GM19463 (cell line): ENCODE results near the gene LCN10.
"Not testable (repeated sequence)": the region's sequence is repeated elsewhere in the genome, so short reads cannot be mapped to it uniquely, and the experiment has no call there.

ENCODE experiments used
- ATAC-seq: cut with Tn5 transposase; IDR thresholded peaks from one replicate; pipeline ENCODE4 v1.9.1; 2021; ENCODE audit warnings: mild to moderate bottlenecking, moderate library complexity; ENCODE audit not compliant: unreplicated experiment

Gene LCN10

DNA sequence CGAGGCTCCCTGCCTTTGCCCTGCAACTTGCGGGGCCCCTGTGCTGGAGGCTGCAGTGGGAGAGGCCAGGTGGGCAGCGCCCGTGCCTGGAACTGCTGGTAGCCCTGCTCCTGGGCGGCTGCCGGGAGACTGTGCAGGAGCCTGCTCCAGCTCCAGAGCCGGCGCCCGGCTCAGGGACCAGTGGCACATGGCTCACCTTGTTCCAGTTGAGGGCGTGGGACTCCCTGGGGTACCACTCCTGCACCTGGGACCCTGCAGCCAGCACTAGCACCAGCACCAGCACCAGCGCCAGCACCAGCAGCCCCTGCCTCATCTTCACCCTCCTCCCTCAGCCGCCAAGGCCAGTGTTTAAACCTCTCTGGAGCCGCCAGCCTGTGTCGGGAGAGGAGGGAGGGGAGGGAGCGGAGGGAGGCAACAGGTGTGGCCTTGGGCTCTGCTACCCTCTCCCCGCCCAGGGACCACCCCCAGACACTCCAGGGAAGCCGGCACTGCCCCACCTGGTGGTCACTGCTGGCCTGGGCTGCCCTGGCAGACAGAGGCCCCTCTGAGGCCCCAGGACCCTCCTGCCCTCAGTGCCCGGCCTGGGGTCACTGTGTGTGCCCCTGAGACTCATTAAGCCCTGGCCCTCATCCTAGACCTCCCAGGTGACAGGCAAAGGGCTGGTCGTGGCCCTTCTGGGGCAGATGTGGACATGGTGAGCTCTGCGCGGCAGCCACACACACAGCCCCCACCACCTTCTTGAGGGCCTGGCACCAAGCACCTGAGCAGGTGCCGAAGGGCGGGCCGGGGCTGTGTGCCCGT, at the start of gene LCN10:
TSS of gene LCN10 (minus strand) at position 350 of the 801 bp plus-strand sequence. CDS start at position 313, 37 bp downstream.
- no peak for ATAC-seq

DNA sequence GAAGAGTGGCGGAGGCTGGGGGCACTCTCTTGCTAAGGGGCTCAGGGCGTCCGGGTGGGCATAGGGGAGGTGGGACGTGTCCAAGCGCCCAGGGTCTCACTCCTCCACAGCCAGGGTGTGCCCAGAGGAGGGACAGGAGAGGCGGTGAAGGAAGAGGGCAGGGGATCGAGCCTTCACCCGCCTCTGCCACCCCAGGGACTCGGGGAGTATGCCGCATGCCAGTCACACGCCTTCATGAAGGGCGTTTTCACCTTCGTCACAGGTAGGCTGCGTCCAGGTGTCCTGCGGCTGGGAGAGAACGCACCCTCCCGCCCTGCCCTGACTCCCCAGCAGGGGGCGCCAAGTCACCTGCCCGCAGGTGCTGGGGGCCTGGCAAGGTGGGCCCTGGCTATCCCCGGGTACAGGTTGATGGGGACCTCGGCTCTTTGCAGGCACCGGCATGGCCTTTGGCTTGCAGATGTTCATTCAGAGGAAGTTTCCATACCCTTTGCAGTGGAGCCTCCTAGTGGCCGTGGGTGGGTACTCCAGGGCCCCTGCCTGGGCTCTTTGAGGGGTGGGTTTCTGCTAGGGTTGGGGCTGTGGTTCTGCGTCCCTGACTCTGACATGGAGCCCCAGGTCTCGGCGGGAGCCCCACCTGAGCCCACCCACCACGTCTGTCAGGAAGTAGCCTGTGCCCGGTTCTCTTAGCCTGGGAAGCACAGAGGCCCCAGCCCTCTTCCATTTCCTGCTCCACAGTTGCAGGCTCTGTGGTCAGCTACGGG, 49.0 kb upstream of the LCN10 start:
- no peak for ATAC-seq

DNA sequence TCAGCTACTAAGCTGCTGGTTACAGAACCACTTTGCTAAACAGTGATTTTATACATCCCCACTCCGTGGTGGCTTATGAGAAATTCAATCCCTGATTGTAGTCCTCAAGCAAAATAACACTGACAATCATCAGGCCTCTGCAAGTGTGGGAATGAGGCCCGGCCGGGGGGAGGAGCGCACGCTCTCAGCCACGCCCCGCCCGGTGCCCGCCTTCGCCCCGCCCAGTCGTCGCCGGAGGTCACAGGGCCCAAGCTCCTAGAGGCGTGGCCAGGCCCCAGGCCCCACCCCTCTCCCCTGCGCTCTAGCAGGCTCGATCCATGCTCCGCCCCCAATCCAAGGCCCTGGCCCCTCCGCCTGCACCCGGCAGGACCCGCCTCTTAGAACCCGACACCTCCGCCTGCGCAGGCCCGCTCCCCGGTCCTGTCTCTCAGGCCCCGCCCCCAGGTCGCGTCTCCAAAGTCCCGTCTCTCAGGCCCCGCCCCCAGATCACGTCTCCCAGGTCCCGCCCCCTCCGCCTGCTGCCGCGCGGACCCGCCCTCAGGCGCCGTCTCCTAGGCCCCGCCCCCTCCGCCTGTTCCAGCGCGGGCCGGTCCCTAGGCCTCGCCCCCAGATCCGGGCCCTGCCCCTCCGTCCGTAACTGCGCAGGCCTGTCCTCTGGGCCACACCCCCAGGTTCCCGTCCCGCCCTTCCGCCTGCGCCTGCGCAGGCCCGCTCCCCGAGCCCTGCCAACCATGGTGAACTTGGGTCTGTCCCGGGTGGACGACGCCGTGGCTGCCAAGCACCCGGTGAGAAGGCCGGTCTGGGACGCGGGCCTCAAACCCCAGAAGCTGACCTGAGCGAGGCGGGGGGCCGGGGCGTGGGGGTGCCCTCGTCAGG, 48.1 kb upstream of the LCN10 start, which contains the start of gene TMEM141:
TSS of gene TMEM141 (plus strand) at position 705 of the 876 bp plus-strand sequence. CDS start at position 732, 27 bp downstream.
- peak; percentile 82 for ATAC-seq

DNA sequence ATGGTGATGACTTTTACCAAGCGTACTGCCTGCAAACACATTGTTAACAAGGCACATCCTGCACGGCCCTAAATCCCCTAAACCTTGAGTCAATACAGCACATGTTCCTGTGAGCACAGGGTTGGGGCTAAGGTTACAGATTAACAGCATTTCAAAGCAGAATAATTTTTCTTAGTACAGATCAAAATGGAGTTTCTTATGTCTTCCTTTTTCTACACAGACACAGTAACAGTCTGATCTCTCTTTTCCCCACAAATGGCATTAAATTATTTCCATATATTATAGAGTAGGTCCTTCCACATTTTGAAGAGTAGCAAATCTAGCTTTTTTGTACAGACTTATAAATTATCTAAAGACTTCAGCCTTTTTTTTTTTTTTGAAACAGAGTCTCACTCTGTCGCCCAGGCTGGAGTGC, 46.8 kb upstream of the LCN10 start:
- no peak for ATAC-seq

DNA sequence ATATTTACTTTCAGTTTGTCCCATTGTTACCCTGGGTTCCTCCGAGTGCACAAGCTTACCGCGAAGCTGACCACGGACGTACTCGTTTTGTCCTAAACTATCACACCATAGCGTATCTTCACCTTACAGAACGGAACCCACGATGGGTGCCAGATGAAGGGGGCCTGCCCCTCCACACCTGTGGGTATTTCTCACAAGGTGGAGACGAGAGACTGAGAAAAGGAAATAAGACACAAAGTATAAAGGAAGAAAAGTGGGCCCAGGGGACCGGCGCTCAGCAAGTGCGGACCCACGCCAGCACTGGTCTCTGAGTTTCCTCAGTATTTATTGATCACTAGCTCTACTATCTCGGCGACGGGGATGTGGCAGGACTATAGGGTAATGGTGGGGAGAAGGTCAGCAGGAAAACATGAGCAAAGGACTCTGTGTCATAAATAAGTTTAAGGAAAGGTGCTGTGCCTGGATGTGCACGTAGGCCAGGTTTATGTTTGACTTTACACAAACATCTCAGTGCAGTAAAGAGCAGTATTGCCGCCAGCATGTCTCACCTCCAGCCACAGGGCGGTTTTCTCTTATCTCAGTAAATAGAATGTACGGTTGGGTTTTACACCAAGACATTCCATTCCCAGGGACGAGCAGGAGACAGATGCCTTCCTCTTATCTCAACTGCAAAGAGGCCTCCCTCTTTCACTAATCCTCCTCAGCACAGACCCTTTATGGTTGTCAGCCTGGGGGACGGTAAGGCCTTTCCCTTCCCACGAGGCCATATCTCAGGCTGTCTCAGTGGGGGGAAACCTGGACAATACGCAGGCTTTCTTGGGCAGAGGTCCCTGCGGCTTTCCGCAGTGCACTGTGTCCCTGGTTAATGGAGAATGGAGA, 46.1 kb upstream of the LCN10 start:
- not testable (repeated sequence) for ATAC-seq

DNA sequence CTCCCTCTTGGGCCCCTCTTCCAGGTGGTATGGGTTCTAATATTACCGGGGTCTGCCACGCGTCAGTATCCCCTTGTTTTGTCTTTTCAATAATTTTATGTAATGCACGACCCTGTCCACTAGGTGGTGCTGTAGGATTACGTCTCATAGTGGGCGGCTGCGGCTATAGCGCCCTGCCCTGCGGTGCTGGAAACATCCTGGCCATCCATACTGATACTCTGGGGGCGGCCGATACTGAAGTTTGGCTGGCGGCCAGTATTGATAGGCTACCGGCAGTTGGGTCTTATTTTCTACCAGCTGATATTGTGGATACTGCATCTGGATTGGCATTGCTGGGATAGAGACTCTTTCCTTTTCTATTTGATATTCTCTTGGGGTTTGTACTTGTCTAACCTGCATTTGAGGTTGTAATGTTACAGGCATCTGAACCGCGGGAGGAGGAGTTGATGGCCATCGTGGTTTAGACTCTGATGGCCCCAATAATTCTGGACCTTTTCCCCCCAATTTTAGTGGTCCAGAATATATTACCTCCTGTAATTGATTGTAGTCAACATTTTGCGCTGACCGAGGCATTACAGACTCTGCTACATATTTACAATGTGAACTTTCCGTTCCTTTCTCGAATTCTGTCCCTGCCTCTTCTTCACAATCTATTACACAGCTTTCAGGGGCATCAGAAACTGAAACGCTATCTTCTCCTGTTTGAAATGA, 45.1 kb upstream of the LCN10 start:
- no peak for ATAC-seq

DNA sequence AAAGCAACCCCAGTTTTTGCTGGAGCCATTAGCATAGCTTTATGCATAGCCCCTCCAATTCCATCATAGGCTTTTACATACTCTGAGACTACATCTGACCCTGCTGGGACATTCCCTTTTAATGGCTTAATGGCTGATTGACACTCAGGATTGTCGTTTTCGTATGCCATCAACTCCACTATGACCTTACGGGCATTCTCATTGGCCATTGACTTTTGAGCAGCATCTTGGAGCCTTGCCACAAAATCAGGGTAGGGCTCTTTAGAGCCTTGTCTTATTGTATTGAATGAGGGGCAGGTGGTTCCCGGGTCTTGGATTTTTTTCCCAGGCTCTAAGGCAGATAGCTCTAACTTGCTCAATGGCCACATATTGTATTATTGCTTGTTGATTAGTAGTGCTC, 44.2 kb upstream of the LCN10 start:
- ATAC-seq, result not testable (repeated sequence)

DNA sequence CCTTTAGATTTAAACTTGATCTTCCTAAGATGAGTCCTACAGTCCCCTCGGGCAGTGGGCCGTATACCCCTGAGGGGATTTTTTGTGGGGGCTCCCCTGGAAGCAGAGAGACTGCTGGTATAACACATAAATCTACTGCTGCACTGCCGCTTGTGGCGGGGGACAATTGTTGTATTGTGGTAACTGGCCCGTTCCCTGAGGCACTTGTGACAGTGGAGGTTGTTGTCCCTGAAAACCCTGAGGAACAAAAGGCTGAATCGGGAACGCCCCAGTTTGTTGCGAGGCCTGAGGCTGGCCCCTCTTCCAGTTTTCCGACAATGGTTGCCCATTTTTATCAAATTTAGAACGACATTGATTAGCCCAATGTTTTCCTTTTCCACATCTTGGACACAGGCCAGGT, 43.7 kb upstream of the LCN10 start:
- no peak for ATAC-seq

DNA sequence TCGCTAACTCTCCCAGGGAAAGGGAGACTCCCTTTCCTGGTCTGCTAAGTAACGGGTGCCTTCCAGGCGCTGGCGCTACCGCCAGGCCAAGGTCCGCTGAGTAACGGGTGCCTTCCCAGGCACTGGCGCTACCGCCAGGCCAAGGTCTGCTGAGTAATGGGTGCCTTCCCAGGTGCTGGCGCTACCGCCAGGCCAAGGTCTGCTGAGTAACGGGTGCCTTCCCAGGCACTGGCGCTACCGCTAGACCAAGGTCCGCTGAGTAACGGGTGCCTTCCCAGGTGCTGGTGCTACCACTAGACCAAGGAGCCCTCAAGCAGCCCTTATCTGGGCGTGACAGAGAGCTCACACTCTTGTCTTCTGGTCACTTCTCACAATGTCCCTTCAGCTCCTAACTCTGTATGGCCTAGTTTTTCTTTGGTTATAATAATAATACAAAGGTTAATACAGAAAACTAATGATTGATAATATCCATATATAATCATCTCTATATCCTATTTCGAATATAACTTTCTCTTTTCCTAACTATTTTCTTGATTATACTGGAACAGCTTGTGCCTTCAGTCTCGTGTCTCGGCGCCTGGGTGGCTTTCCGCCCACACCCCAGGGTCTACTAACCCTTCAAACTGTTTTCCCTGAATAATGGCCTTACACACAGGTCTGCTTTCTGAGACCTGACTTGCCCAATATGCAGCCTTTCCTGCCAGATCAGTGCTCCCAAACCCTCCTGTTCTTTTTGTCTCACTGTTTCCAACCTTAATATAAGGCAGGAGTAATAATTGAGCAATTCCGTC, 43.0 kb upstream of the LCN10 start:
- ATAC-seq, result not testable (repeated sequence)

DNA sequence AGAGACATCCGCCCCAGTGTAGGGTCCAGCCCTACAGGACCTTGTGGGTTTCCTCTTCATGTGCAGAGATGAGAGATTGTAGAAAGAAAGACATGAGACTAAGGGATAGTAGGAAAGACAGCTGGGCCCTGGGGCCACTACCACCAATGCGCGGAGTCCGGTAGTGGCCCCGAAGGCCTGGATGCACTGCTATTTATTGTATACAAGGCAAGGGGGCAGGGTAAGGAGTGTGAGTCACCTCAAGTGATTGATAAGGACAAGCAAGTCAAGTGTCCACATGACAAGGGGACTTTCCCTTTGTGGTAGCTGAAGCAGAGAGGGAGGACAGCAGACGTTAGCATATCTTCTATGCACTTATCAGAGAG, 42.2 kb upstream of the LCN10 start:
- ATAC-seq, result no peak

DNA sequence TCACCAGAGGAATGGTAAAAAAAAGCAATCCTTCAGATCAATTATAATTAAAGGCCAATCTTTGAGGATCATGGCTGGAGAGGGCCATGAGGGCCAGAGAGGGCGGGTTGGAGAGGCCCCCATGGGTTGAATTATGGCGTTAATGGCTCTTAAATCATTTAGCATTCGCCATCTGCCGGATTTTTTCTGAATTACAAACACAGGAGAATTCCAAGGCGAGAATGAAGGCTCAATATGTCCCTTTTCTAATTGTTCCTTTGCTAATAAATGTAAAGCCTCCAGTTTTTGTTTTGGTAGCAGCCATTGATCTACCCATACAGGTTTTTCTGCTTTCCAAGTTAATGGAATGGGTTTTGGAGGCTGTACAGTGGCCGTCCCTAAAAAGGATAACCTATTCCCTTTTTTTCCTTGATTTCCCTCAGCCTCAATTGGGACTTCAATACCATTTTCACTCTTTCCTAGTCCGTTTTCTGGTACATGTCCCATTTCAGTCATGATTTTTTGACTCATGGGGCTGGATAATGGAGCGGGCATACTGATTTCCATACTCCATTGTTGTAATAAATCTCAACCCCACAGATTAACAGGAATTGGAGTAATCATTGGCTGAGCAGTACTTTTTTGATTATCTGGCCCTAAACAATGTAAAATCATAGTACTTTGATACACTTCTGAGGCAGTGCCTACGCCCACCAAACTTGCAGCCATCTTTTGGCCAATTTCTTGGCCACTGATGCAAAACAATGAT, 41.7 kb upstream of the LCN10 start:
- ATAC-seq, result no peak

DNA sequence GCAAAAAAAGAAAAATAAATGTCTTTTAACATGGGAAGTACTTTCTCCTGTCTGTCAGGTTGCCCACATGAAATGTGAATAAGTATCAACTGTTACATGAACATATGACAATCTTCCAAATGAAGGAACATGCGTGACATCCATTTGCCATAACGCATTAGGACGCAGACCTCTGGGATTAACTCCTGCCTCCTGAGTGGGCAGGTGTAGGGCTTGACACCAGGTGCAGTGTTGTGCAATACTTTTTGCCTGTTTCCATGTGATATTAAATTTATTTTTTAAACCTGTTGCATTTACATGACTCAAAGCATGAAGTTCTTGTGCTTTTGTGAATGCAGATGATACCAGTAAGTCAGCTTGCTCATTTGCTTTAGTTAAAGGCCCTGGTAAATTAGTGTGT, 39.7 kb upstream of the LCN10 start:
- ATAC-seq, result no peak

DNA sequence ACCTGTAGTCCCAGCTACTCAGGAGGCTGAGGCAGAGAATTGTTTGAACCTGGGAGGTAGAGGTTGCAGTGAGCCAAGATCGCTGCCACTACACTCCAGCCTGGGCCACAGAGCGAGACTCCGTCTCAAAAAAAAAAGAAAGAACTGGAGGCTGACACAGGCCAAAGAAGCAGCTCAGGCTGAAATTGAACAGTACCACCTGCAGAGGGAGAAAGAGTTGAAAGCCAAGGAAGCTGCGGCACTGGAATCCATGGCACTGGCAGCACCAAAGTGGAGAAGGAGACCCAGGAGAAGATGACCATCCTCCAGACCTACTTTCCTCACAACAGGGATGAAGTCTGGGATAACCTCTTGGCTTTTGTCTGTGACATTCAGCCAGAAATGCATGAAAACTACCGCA, 37.1 kb upstream of the LCN10 start:
- no peak for ATAC-seq

DNA sequence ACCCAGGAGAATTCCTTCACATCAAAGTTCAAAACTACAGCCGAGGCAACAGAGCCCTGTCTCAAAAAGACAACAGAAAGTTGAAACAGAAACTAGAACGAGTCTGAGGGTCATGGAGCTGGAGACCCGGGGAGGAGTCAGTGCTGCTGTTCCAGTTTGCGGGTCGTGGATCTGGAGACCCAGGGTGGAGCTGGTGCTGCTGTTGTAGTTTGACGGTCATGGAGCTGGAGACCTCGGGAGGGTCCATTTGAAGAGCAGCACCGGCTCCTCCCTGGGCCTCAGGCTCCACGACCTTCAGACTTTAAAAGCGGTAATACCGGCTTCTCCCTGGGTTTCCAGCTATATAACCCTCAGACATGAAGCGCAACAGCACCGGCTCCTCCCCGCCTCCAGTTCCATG, 34.6 kb upstream of the LCN10 start:
- no peak for ATAC-seq

DNA sequence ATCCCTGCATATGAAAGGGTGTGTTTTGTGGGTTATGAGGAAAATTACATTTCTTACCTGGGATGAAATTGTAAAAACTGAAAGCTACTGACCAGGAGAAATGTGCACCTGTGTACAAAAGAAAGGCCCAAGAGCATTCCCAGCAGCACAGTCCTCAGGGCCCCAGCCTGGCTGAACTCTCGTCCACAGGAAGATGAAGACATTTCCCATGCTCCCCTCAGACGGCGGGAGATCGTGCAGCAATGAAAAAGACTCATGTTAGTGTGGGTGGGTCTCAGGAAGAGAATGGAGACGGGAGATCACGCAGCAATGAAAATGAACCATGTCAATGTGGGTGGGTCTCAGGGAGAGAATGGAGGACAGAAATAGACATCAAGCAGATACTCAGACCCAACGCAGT, 34.2 kb upstream of the LCN10 start:
- ATAC-seq, result no peak

DNA sequence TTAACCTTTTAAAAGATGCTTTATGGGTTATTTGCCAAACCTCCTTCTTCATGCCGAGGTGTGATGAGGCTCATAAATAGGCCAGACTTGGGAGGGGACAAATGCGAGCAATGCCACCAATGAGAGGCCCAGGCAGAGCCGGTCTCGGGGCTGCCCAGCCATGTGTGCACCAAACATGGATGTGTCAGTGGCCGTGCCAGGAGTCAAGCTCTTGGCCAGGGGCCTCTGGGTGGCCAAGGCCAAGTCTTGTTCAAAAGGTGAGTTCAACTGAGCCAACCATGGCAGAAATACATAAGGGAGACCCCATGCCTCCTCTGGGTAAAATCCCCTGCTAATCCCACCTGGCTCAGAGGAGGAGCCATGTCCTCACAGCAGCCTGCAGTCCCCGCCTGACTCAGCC, 32.5 kb upstream of the LCN10 start:
- no peak for ATAC-seq

DNA sequence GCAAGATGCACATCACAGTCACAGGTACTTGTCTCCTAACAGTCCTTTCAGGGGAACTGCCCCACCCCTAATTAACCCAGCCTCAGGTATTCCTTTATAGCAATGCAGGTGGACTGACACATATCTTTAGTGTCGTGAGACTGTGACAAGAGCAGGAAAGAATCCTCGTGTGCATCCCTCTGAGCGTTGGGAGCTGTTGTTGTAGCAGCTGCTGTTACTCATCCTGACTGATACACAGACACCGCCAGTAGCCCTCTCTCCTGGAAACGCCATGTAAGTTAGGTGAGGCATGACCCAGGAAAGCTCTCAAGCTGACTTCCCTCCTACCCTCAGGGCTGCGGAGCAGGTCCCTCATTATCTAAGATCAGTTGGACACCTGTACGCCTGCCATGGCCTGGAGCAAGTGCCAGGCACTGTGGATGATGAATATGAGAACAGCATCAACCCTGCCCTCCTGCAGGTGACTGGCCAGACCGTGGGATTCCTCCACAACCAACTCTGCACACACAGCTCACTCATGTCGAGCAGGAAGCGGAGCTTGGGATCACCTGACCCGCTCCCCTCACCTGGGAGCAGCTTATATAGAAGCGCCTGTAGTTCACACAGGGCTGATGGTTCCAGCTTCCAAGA, 31.8 kb upstream of the LCN10 start:
- no peak for ATAC-seq
